Mucosa of descending colon (tissue), 3 donors: ENCODE measurements around the gene CTSF. TPM values are rescaled to one million over a fixed set of nuclear protein-coding genes. Genes with fewer than 3 reads are reported as not detected.

Experiments used
- ATAC-seq: fragments of 200-7000 bp; cut with Tn5 transposase; one replicate; pipeline ENCODE4 v1.9.1; 2020; ENCODE audit warnings: mild to moderate bottlenecking, moderate library complexity
- DNase-seq, 3 donors: peaks; one replicate each; pipeline ENCODE4 v3.0.0-alpha.2; 2020
- H3K36me3 ChIP-seq: fragments of 200-600 bp; one replicate; pipeline ENCODE4 v1.8.0; 2021; ENCODE audit warnings: low read depth, mild to moderate bottlenecking
- H3K4me1 ChIP-seq: fragments of 200-600 bp; one replicate; pipeline ENCODE4 v1.8.0; 2021; ENCODE audit warnings: low read depth, mild to moderate bottlenecking
- H3K4me3 ChIP-seq: fragments of 200-600 bp; one replicate; pipeline ENCODE4 v1.8.0; 2021; ENCODE audit warnings: mild to moderate bottlenecking
- H3K9me3 ChIP-seq: fragments of 200-600 bp; one replicate; pipeline ENCODE4 v1.8.0; 2021; ENCODE audit warnings: mild to moderate bottlenecking
- intact Hi-C, 2 donors: fragments of 100-400 bp; cut with DNase I in 1 of 2; cut with micrococcal nuclease in 1 of 2; formaldehyde crosslinking; loops; one replicate each; pipeline versions ENCODE4 v1.11.0 to v1.11.1; 2022; cut with DNase I, micrococcal nuclease
- total RNA-seq, 3 donors: library from RNA; stranded (reverse); fragmentation: NEBNext Ultra II Directional in 2 of 3; extraction: Animal tissue kit (Norgen Biotek cat#: 25700) in 2 of 3; gene quantifications; one replicate each; pipeline versions ENCODE4 v1.2.1 to v1.2.4, GENCODE V29; 2021 to 2023
- TF ChIP-seq, protein P1 (sequence below): fragments of 200-600 bp; IDR thresholded peaks from one replicate; pipeline ENCODE4 v1.8.0; 2022; ENCODE audit warnings: antibody characterized with exemption, mild to moderate bottlenecking
- donor health status: DM: no; HTN: no; CAD: no; lungs with moderate emphysema.
- donor health status: DM: no; HTN: no; CAD: no.
- donor health status: DM: no; HTN: yes; CAD: no.

The CTSF gene
- total RNA-seq, 3 donors from 2014 or later = 5.8 to 84.3 (median 8.3) TPM

DNA sequence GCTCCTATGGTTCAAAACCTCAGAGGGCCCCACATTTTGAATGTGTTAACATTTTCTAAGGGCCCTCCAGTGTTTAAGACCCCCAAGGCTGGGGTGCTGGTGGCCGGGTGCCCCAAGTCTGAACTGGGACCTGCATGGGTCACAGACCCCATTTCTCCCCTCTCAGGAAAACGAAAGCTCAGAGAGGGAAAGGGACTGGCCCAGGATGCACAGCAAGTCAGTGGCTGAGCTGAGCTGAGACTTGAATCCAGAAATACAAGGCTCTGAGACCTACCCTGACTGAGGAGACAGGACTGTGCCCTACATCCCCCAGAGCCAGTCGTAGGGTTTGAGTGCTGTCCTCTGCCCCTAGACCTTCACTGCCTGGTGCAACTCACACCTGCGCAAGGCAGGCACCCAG is 17.5 kb downstream of the CTSF start:
- intact Hi-C loops = no loop called here
- DNase-seq (no peak), ATAC-seq (no peak)
- peaks cover 8% of the 10 kb centered on the region for H3K4me1 ChIP-seq
- TF ChIP-seq, protein P1, sequence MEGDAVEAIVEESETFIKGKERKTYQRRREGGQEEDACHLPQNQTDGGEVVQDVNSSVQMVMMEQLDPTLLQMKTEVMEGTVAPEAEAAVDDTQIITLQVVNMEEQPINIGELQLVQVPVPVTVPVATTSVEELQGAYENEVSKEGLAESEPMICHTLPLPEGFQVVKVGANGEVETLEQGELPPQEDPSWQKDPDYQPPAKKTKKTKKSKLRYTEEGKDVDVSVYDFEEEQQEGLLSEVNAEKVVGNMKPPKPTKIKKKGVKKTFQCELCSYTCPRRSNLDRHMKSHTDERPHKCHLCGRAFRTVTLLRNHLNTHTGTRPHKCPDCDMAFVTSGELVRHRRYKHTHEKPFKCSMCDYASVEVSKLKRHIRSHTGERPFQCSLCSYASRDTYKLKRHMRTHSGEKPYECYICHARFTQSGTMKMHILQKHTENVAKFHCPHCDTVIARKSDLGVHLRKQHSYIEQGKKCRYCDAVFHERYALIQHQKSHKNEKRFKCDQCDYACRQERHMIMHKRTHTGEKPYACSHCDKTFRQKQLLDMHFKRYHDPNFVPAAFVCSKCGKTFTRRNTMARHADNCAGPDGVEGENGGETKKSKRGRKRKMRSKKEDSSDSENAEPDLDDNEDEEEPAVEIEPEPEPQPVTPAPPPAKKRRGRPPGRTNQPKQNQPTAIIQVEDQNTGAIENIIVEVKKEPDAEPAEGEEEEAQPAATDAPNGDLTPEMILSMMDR = no peak
- H3K9me3 ChIP-seq = no peaks in the 10 kb centered on the region
- H3K4me3 ChIP-seq = no peak overlapping the region
- no peaks in the 10 kb centered on the region for H3K36me3 ChIP-seq

DNA sequence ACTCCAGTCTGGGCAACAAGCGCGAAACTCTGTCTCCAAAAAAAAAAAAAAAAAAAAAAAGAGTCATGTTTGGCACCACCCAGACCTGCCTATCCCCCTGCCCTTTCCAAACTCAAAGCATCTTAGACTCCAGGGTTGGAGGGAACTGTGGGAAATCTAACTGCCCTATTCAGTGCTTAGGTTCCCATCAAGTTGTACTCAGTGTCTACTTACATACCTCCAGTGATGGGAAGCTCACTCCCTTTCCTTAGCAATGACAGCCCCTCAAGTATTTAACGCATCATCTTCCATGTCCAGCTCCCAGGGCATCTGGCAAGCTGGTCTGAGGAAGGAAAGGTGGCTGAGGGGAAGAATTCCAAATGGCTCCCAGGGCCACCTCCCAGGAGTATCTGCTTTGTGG is 18.7 kb downstream of the CTSF start:
- ATAC-seq (no peak), DNase-seq (no peak)
- Histone ChIP-seq H3K36me3 (no peaks in the 10 kb centered on the region), H3K4me3 (no peak overlapping the region), H3K4me1 (peaks cover 16% of the 10 kb centered on the region), H3K9me3 (no peaks in the 10 kb centered on the region)
- intact Hi-C loops = no loop called here
- TF ChIP-seq, protein P1 = no peak

DNA sequence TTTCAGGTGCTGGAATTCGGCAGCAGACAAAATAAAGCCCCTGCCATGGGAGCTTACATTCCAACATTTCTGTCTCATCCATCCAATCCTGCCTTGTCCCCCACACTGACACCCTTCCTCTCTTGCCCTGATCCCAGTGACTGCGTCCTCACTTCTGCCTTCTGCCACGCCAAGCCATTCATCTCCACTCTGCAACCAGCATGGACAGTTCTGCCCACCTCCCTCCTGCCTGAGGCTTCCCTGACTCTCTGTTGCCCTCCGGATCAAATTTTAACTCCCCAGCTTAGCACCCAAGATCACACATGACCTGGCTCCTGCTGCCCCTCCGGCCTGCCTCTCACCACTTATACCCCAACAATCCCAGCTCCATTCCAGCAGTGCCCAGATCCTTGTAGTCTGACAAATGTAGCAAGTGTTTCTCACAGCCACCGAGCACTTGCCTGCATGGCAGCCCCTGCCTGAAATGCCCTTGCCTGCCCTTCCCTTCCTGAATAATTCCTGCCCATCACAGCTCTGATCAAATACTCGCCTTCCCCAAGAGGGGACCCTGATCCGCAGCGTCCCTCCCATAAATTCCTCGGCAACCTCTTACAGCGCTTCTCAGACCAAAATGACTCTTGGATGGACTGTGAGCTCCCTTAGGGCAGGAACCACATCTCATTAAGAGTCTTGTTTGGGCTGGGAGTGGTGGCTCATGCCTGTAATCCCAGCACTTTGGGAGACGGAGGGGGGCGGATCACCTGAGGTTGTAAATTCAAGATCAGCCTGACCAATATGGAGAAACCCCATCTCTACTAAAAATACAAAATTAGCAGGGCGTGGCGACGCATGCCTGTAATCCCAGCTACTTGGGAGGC is 19.4 kb downstream of the CTSF start:
- Histone ChIP-seq H3K36me3 (no peaks in the 10 kb centered on the region), H3K4me1 (peaks cover 20% of the 10 kb centered on the region), H3K4me3 (no peak overlapping the region), H3K9me3 (no peaks in the 10 kb centered on the region)
- intact Hi-C loops = no loop called here
- DNase-seq (no peak), ATAC-seq (no peak)
- TF ChIP-seq, protein P1 = no peak

DNA sequence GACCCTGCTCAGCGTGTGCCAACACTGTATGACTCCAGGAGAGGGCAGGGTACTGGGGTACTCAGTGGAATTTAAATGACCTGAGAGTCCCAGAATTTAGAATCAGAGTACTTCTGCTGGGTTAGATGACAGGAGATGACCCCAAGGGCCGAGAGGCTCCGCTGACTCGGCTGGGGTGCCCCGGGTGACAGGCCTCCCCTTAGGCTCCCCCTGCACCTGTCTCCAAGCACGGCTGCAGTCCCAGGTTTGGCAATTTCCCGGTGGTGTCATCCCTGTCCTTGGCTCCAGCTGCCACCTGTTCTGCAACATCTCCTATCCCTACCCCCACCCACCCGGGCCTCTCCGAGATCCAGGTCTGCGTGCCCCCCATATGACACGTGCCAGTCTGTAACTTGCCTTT is 20.4 kb downstream of the CTSF start:
- intact Hi-C loops = no loop called here
- H3K4me1 ChIP-seq = peaks cover 25% of the 10 kb centered on the region
- DNase-seq (no peak), ATAC-seq (no peak)
- no peak overlapping the region for H3K4me3 ChIP-seq
- no peaks in the 10 kb centered on the region for H3K36me3 ChIP-seq
- TF ChIP-seq, protein P1 = no peak
- no peaks in the 10 kb centered on the region for H3K9me3 ChIP-seq

DNA sequence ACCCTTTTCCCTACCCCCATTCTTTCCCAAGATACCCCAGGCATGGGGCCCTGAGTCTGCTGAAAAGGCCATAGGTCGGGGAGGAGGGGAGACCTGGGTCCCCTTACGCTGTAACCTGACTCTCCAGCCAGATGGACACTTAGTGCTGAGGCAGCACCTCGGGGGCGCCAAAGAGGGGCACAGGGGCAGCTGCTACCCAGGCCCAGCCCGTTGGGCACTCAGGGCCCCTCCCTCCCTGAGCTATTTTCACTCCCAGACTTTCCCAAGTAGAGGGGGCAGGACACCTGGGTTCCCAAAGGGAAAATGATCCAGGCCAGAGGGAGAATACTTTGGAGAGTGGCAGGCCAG is 20.8 kb downstream of the CTSF start:
- Histone ChIP-seq H3K4me3 (no peak overlapping the region), H3K4me1 (peaks cover 25% of the 10 kb centered on the region), H3K36me3 (no peaks in the 10 kb centered on the region), H3K9me3 (no peaks in the 10 kb centered on the region)
- ATAC-seq = no peak
- no peak for DNase-seq
- TF ChIP-seq, protein P1 = no peak
- intact Hi-C loops = no loop called here
